Hepatocyte (in vitro differentiated cells): Measurements from ENCODE around the gene EVI5L. TPM values are rescaled to one million over a fixed set of nuclear protein-coding genes. Genes with fewer than 3 reads are reported as not detected.

Experiments
- DNase-seq: peaks from one replicate; pipeline ENCODE4 v3.0.0-alpha.2; 2016; ENCODE audit warnings: low spot score
- H2AFZ ChIP-seq: fragments of 200-600 bp; sonication (generic); 2 replicates; pipeline ENCODE4 v1.6.0; 2016; ENCODE audit warnings: antibody characterized with exemption, mild to moderate bottlenecking
- H3K27ac ChIP-seq: fragments of 200-600 bp; sonication (generic); 2 replicates; pipeline ENCODE4 v1.5.1; 2016; ENCODE audit warnings: mild to moderate bottlenecking
- H3K27me3 ChIP-seq: fragments of 200-600 bp; sonication (generic); 2 replicates; pipeline ENCODE4 v1.6.1; 2016
- H3K36me3 ChIP-seq: fragments of 200-600 bp; sonication (generic); replicated peaks from 2 replicates; pipeline ENCODE4 v1.5.1; 2016; ENCODE audit warnings: low read depth; ENCODE audit not compliant: insufficient read depth
- H3K4me1 ChIP-seq: fragments of 200-600 bp; sonication (generic); 2 replicates; pipeline ENCODE4 v1.5.1; 2016; ENCODE audit warnings: mild to moderate bottlenecking, moderate library complexity; ENCODE audit not compliant: insufficient read depth
- H3K4me2 ChIP-seq: fragments of 200-600 bp; sonication (generic); 2 replicates; pipeline ENCODE4 v1.6.0; 2016
- H3K4me3 ChIP-seq: fragments of 200-600 bp; sonication (generic); 2 replicates; pipeline ENCODE4 v1.5.1; 2016; ENCODE audit warnings: mild to moderate bottlenecking
- H3K79me2 ChIP-seq: fragments of 200-600 bp; sonication (generic); 2 replicates; pipeline ENCODE4 v1.6.0; 2017; ENCODE audit warnings: mild to moderate bottlenecking
- H3K9me2 ChIP-seq: fragments of 200-600 bp; sonication (generic); replicated peaks from 2 replicates; pipeline ENCODE4 v1.6.0; 2017; ENCODE audit warnings: mild to moderate bottlenecking; ENCODE audit not compliant: insufficient read depth
- H3K9me3 ChIP-seq: fragments of 200-600 bp; sonication (generic); 2 replicates; pipeline ENCODE4 v1.5.1; 2016; ENCODE audit warnings: low read depth, mild to moderate bottlenecking
- H4K20me1 ChIP-seq: fragments of 200-600 bp; sonication (generic); 2 replicates; pipeline ENCODE4 v1.6.0; 2016; ENCODE audit warnings: mild to moderate bottlenecking; ENCODE audit not compliant: insufficient read depth, poor library complexity, severe bottlenecking
- CTCF ChIP-seq: fragments of 200-600 bp; sonication (generic); IDR thresholded peaks from 2 replicates; pipeline ENCODE4 v1.5.1; 2016; ENCODE audit warnings: antibody characterized with exemption, mild to moderate bottlenecking; ENCODE audit not compliant: poor library complexity
- EZH2 ChIP-seq: fragments of 200-600 bp; sonication (generic); IDR thresholded peaks from 2 replicates; pipeline ENCODE4 v1.6.1; 2016; ENCODE audit warnings: antibody characterized with exemption, mild to moderate bottlenecking, borderline replicate concordance
- EZH2phosphoT487 ChIP-seq: fragments of 200-600 bp; sonication (generic); IDR thresholded peaks from one replicate; pipeline ENCODE4 v1.6.1; 2018; ENCODE audit warnings: antibody characterized with exemption, mild to moderate bottlenecking, low read depth, moderate library complexity; ENCODE audit not compliant: unreplicated experiment, severe bottlenecking
- WGBS: methylation state at CpG from one replicate; pipeline ENCODE4 v1.1.6; 2016; ENCODE audit warnings: low lambda C conversion rate; ENCODE audit errors: missing lambda C conversion rate; 5-methylcytosine and 5-hydroxymethylcytosine counted together
- polyA plus RNA-seq: library from polyadenylated mRNA; unstranded; fragments of >200 nt; fragmentation: Nextera tagmentation; extraction: Ambion mirVana; gene quantifications from 2 replicates; pipeline ENCODE4 v1.2.1, GENCODE V29; 2016
- total RNA-seq: library from RNA; depleted of rRNA; stranded (reverse); fragments of >200 nt; gene quantifications from 2 replicates; pipeline ENCODE4 v1.2.3, GENCODE V29; 2014

EVI5L gene
- total and polyA plus RNA-seq, 2 experiments from 2014 or later, result 10.7 to 11.5 TPM

- 84% methylated on average over 14 of the region's 14 CpGs for WGBS
- no peaks in the 10 kb centered on the region for H4K20me1 ChIP-seq
- no peaks in the 10 kb centered on the region for H3K9me2 ChIP-seq
- H2AFZ ChIP-seq, result no peak overlapping the region
- no peaks in the 10 kb centered on the region for H3K9me3 ChIP-seq
- H3K36me3 ChIP-seq, result no peaks in the 10 kb centered on the region
- no peak overlapping the region for H3K27ac ChIP-seq
- H3K4me1 ChIP-seq, result peaks cover 6% of the 10 kb centered on the region
- TF ChIP-seq EZH2 (no peak), CTCF (no peak), EZH2phosphoT487 (no peak)
- H3K79me2 ChIP-seq, result no peaks in the 10 kb centered on the region
- no peak overlapping the region for H3K4me2 ChIP-seq
- no peak for DNase-seq
- H3K27me3 ChIP-seq, result peaks cover 10% of the 10 kb centered on the region
- H3K4me3 ChIP-seq, result no peak overlapping the region
Observed at GRCh38 chr19:7860714-7861618, 30.9 kb downstream of the EVI5L start.

- Histone ChIP-seq H3K27ac (no peak overlapping the region), H3K4me3 (no peak overlapping the region), H3K27me3 (peaks cover 10% of the 10 kb centered on the region), H3K4me2 (peak overlapping the region; percentile 90), H4K20me1 (no peaks in the 10 kb centered on the region), H2AFZ (no peak overlapping the region), H3K9me2 (no peaks in the 10 kb centered on the region), H3K9me3 (no peaks in the 10 kb centered on the region), H3K79me2 (no peaks in the 10 kb centered on the region), H3K36me3 (no peaks in the 10 kb centered on the region), H3K4me1 (peaks cover 6% of the 10 kb centered on the region)
- TF ChIP-seq EZH2, result no peak
- TF ChIP-seq EZH2phosphoT487, result no peak
- no peak for TF ChIP-seq CTCF
- 31% methylated on average over 56 of the region's 63 CpGs for WGBS
- no peak for DNase-seq
Observed at GRCh38 chr19:7861619-7862412, 31.8 kb downstream of the EVI5L start.

GRCh38 chr19:7862413-7862951, 32.5 kb downstream of the EVI5L start:
- peak; percentile 93 for DNase-seq
- Histone ChIP-seq H3K4me1 (peaks cover 6% of the 10 kb centered on the region), H4K20me1 (no peaks in the 10 kb centered on the region), H3K27me3 (peaks cover 10% of the 10 kb centered on the region), H3K36me3 (no peaks in the 10 kb centered on the region), H3K4me3 (no peak overlapping the region), H3K9me3 (no peaks in the 10 kb centered on the region), H2AFZ (no peak overlapping the region), H3K4me2 (peak overlapping the region; percentile 90), H3K27ac (no peak overlapping the region), H3K9me2 (no peaks in the 10 kb centered on the region), H3K79me2 (no peaks in the 10 kb centered on the region)
- TF ChIP-seq EZH2, result no peak
- no peak for TF ChIP-seq EZH2phosphoT487
- TF ChIP-seq CTCF, result no peak
- under 1% methylated on average over 17 of the region's 67 CpGs for WGBS
